ENCODE measurements around the gene SLC25A51.
A peak's percentile ranks its signal among the peaks of the same experiment; 100 is the strongest.

Gene SLC25A51

DNA sequence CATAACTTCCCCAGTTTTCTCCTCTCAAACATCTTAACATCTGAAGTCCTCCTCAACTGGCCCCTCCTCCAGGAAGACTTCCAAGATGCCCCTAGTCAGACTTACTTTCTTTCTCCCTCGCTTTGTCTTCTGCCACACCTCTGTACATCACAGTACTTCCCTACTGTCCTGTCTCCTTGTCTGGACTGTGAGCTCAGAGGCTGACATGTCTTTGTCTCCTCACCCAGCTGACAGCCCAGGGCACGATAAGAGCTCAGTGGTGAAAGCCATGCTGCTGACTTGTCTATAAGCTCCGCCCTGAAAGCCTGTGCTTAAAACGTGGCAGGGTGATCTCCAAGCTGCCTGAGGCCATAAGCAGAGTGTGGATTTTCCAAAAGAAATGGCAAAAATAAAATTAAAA is 33.0 kb upstream of the SLC25A51 start:
- DNase-seq (ENCODE audit: low read depth, low spot score) = peak; percentile 80

DNA sequence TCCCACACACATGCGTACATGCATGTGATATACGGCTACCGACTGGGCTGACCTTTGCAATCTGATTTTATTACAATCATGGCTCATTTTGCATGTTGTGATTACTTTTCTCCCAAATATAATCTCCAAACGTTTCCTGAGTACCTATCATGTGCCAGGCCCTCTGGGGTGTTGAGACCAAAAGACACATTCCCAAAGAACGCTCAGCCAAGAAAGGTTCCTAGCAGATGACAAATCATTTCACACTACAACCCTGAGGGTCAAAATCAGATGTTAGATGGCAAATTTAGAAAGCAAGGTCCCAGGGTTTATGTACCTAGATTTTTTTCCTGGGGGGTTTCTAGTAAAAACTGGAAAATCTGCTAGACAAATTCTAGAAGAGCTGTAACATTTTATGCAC is 32.4 kb upstream of the SLC25A51 start:
- no peak for DNase-seq (ENCODE audit: low read depth, low spot score)

- DNase-seq (ENCODE audit: low read depth, low spot score) = no peak
These were observed 31.2 kb upstream of the SLC25A51 start for GRCh38 chr9:37935096-37935495.

DNA sequence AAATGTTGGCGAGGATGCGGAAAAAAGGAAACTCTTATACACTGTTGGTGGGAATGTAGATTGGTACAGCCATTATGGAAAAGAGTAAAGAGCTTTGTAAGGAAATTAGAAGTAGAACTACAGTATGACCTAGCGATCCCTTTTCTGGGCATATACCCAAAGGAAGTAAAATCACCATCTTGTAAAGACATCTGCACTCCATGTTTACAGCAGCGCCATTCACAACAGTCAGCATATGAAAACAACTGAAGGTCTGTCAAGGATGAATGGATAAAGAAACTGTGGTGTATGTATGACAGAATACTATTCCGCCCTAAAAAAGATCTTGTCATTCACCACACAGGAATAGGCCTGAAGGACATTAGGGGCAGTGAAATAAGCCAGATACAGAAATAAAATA is 27.7 kb upstream of the SLC25A51 start:
- no peak for DNase-seq (ENCODE audit: low read depth, low spot score)

DNA sequence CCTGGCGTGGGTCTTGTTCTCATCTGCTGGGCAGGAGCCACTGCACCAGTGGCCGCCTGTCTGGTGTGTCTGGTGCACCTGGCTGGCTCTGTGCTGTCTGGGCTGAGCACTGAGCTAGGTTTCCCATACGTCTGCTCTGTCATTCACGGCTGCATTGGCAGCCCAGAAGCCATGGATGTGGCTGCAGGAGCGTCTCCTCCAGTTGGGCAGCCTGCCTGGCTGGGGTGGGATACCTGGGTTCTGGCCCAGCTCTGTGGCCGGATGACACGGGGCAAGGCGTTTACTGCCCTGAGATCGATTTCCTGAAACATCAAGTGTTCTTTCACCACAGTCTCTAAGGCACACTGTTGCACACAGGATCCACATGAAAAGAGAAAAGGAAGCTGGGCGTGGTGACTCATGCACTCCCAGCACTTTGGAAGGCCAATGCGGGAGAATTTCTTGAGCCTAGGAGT is 25.5 kb upstream of the SLC25A51 start:
- no peak for DNase-seq (ENCODE audit: low read depth, low spot score)

- DNase-seq (ENCODE audit: low read depth, low spot score) = no peak
These were observed 24.9 kb upstream of the SLC25A51 start for GRCh38 chr9:37928552-37929430.

- DNase-seq (ENCODE audit: low read depth, low spot score) = no peak
These were observed 23.9 kb upstream of the SLC25A51 start for GRCh38 chr9:37927601-37928551.

DNA sequence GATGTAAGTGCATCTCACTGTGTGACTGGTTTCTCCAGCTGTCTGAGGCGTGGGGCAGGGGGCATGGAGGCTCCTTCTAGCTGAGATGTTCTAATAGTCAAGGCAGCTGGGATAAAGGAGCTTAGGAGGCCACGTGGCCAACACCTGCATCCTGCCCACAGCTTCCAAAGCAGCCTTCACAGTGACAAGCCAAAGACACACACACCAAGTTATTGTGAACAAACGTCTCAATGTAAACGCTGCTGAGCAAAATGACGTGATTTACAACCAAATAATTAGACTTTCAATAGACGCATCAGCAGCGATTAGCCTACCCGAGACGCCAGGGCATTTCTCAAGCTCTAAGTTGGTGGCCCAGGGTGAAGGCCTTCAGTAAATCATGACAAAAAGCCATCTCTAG is 23.2 kb upstream of the SLC25A51 start:
- no peak for DNase-seq (ENCODE audit: low read depth, low spot score)

DNA sequence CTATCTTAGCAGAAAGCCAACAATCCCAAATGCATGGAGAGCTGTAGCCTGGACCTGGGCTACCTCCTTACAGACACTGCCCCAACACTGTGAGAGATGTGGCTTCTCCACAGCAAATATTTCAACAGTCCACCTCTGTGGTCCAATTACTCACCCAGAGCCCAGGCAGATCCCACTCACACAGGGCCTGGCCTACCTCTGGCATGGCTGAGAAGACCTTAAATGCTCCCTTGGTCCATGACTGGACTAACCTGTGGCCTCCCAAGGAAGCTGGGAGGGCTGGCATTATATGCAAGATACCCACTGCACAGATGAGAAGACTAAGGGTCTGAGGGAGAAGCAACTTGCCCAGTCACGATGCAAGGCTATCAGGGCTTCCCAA is 22.8 kb upstream of the SLC25A51 start:
- DNase-seq (ENCODE audit: low read depth, low spot score) = no peak

DNA sequence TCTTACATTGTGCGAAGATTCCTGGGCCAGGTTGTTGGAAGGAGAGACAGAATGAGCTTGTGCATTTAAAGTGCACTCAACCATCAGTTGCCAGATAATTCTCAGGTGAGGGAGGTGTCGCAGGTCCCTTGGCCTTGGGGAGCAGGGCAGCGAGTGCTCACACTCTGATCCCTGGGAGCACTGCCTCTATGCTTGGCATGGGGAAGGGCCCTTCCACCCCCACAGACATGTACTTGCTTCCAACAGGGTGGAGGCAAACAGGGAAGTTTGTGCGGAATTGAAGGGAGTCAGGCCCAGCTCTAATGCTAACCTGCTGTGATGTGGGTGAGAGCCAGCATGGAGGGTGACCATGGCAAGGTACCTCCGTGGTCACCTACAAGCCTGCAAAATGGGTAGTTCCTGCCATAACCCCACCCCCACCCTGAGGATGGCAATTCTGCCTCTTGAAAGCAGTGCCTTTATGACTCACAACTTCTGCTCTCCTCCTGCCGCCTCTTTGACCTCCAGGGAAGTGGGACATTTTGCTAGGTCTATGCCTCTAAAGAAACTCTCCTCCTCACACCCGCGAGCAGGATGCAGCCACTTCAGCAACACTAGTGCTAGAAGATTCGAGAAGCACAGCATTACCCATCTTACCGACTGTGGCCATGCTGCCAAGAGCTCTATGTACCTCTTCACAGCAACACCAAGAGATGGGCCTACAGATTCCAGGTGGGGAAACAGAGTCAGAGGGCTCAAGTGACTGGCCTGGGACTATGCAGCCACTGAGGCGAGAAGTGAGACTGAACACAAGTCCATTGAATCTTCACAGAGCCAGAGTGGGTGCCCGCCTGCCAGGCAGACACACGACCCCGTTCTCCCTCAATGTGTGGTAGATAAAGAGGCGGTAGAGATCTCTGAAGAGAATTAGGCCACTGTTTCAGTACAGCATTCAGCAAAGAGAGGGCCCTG is 22.1 kb upstream of the SLC25A51 start:
- no peak for DNase-seq (ENCODE audit: low read depth, low spot score)

GRCh38 chr9:37925006-37925405 is 21.1 kb upstream of the SLC25A51 start:
- no peak for DNase-seq (ENCODE audit: low read depth, low spot score)

- DNase-seq (ENCODE audit: low read depth, low spot score) = no peak
These were observed 20.6 kb upstream of the SLC25A51 start for GRCh38 chr9:37924538-37924937.

DNA sequence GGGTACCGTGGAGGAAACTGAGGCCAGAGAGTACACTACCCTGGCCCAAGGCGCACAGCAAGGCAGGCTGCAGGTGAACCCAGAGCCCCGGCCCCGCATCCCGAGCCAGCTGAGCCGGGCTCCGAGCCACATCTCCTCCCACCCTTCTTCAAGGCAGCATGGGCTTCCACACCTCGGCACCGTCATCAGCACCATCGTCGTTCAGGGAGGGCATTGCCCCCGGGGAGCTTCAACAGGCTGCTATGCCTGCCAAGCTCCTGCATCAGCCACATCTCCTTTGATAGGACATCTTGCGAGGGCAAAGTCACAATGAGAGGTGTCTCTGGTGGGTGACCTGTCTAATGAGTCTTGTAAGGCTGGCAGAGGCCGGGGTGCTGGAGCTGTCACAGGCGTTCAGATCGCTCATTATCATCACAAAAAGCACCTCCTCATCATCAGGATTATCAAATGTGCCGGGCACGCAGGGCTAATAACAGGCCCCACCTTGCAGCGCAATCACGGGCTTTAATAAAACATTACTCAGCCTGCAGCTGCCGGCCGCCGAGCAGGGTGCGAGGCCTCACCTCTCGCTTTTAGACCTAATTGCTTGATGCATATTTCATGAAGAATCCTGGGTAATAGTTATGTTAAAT is 20.0 kb upstream of the SLC25A51 start:
- DNase-seq (ENCODE audit: low read depth, low spot score) = no peak

DNA sequence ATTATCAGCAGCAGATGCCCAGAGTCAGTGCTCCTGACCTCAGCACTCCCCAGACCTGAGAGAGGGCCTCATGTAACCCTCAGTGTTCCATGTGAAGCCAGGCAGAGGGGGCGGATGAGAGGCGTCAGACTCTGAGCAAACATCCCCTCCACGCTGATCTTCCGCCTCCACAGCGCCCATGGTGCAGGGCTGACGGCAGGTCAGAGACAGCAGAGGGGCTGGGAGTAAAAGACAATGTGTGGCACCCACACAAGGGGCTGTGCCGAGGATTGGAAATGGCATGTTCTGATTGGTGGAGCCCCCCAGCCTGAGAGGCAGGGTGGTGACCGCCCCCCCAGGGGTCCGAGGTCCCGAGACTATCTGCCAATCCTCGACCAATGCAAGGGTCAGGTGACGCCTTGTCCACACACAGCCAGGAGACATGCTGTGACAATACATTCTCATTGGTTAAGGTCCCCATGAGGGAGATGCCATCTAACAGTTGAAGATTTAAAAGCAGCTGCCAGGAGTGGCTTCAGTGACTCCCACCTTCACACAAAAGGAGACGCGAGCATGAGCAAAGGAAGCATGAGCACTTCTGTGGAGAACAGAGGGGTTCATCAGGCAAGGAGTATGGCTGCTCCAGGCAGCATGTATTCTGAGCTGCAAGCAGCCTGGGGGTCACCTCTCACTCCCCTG is 19.3 kb upstream of the SLC25A51 start:
- no peak for DNase-seq (ENCODE audit: low read depth, low spot score)

DNA sequence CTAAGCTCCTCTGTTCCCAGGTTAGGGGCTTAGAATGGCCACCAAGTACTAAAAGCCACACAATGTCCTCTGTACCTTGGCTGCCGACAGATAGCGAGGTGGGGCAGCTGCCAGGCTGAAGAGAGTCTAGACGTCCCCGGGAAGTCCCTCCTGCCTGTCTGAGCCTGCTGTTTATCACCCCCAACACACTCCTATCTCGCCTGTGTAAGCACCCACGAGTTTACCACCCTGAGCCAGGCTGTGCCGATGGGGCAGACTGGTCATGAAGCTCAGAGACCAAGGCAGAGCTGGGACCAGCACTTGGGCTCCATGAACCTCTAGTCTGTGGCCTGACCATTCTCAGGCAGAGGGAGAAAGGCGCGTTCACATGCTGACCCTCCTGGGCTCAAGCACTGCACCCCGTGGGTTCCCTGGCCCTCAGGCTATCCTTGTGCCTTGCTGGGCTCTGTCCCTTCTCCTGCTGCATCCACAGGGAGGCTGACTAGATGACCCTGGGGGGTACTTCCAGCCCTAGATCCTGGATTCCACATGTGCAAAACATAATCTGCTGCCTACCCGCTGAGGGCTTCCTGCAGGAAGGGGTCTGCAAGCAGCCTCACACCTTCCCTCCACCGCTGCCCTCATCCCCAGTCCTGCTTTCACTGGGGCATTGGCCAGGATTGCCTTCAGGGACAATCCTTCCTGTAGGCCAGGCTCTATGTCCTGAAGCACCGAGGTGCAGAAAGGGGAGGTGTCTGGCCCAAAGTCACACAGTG is 18.6 kb upstream of the SLC25A51 start:
- DNase-seq (ENCODE audit: low read depth, low spot score) = no peak

DNA sequence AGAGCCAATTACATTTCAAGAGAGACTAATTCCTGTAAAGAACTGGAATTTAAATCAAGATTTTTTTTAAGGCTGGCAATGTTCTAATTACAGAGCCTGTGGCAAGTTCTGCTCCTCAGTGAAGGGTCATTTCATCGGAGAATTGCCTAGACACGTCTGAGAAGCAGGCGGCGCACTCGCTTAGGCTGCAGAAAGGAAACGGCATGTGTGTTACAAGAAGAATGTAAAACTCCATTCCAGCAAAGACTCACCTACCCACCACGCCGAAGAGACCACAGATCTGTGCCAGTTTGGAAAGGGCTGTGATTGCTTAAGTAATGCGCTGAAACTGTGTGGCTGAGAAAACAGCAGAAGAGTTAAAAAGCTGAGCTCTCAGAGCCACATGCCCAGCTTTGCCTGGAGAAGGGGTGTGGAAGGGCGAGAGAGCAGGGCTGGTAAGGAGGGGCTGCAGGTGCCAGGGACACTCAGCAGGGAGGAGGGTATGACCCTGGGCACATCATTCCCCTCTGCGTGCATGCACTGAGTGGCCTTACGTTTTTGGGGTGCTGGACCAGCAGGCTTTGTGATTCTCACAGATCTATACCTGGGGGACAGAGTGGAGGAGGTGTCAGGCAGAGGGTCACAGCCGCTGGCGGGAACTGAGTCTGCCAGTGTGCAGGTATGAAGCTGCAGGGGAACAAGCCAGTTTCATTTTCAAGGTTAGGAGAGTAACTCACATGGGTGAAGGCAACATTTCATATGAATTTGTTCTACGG is 17.8 kb upstream of the SLC25A51 start:
- no peak for DNase-seq (ENCODE audit: low read depth, low spot score)

DNA sequence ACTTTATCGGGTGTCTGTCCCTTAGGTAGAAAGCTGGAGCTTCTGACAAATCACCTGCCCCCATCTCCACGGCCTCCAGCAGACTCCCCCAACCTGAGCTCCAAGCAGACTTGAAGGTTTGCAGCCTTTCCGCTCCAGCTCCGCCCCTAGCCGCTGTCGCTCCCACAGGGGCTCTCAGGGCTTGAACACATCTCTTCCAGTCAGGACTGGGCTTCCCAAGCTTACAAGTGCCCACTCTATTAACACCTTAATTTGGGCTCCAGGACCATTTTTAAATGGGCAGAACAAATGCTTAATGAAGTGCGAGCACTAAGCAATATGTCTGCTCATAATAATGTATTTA is 17.2 kb upstream of the SLC25A51 start:
- DNase-seq (ENCODE audit: low read depth, low spot score) = no peak

- peak; percentile 63 for DNase-seq (ENCODE audit: low read depth, low spot score)
These were observed 16.7 kb upstream of the SLC25A51 start for GRCh38 chr9:37920471-37921167.

Data from ELF-1 (cell line).